ENCODE data around the gene DENND1C. TPM values are rescaled to one million over a fixed set of nuclear protein-coding genes. Genes with fewer than 3 reads are reported as not detected.

Gene DENND1C
- total and polyA plus RNA-seq, 9 of the 15 experiments (the other 6 are each of a cell fraction or from before 2014, with no cell fraction given): 0.03 to 1.2 (median 0.32) TPM; not detected in 1

DNA sequence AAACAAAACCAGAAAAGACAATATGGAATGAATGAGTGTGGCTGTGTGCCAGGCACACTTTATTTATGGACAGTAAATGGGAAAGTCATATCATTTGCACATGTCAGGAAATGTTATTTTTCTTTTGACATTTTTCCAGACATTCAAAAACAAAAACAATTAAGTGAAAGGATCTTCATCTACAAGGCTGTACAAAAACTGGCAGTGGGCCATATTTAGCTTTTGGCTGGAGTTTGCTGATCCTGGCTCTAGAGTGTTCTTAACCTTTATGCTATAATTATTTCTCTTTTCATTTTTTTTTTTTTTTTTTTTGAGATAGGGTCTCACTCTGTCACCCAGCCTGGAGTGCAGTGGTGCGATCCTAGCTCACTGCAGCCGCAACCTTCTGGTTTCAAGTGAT is 42.7 kb upstream of the DENND1C start:
- ATAC-seq (no peak), DNase-seq (ENCODE audit: extremely low read depth in 1 of 4, low spot score in 3 of 4) (no peak), FAIRE-seq (no peak)
- ChIA-PET POLR2A (interaction anchor here (3.3 kb wide), 1 partner anchor 7 kb away, joined by 21 read pairs; the partner anchor contains the start of gene TNFSF9), CTCF (ENCODE audit: low intra/inter-chr PET ratio) (no interaction called here)
- H3K27ac ChIP-seq (ENCODE audit: extremely low read depth, low read depth, low read length): no peak overlapping the region
- no peaks in the 10 kb centered on the region for H3K27me3 ChIP-seq (ENCODE audit: control insufficient read depth in 2 of 2, insufficient read depth in 2 of 2, low read length in 2 of 2)
- intact Hi-C loops (cut with micrococcal nuclease) (no loop called here), in situ Hi-C loops (cut with MboI) (loop anchor here (10.0 kb wide), 1 partner anchor 340 kb away; no protein-coding TSS in a partner anchor)
- H3K9me3 ChIP-seq (replicated peaks; ENCODE audit: control insufficient read depth, insufficient read depth, low read depth, low read length): no peaks in the 10 kb centered on the region
- no CpG with 5 or more reads among the region's 2 CpGs for WGBS (ENCODE audit: insufficient coverage, low coverage, missing lambda C conversion rate)
- H3K4me2 ChIP-seq (ENCODE audit: insufficient read depth, low read length): no peak overlapping the region
- H3K9ac ChIP-seq (ENCODE audit: insufficient read depth in 1 of 2, low read depth in 2 of 2, low read length in 2 of 2): no peak overlapping the region
- H3K4me1 ChIP-seq (replicated peaks in 1 of 2; ENCODE audit: control insufficient read depth in 2 of 2, insufficient read depth in 2 of 2, low read length in 2 of 2): peaks cover 23 to 26% of the 10 kb centered on the region in 2 experiments
- no peaks in the 10 kb centered on the region for H3K79me2 ChIP-seq (ENCODE audit: control insufficient read depth, insufficient read depth, low read length)
- H3K9me1 ChIP-seq (ENCODE audit: control insufficient read depth, insufficient read depth, low read length): no peaks in the 10 kb centered on the region
- no peaks in the 10 kb centered on the region for H3K36me3 ChIP-seq (ENCODE audit: control insufficient read depth, insufficient read depth, low read length)
- H3K4me3 ChIP-seq: no peak overlapping the region
- TF ChIP-seq, protein P1, sequence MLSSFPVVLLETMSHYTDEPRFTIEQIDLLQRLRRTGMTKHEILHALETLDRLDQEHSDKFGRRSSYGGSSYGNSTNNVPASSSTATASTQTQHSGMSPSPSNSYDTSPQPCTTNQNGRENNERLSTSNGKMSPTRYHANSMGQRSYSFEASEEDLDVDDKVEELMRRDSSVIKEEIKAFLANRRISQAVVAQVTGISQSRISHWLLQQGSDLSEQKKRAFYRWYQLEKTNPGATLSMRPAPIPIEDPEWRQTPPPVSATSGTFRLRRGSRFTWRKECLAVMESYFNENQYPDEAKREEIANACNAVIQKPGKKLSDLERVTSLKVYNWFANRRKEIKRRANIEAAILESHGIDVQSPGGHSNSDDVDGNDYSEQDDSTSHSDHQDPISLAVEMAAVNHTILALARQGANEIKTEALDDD (IDR thresholded peaks at IDR 0.05): no peak
- TF ChIP-seq NFIX (CRISPR knock-in tag; IDR thresholded peaks at IDR 0.05; ENCODE audit: low read depth): 0 out of 2 replicates have a peak, but pooled peaks have one; percentile 11
- peak; percentile 85 for TF ChIP-seq NFIC (IDR thresholded peaks at IDR 0.05)
- no peak for TF ChIP-seq TAF1 (IDR thresholded peaks at IDR 0.05; ENCODE audit: control insufficient read depth, extremely low read depth, insufficient read depth, low read length, severe bottlenecking)
- no peak for TF ChIP-seq HNRNPH1 (optimal IDR thresholded peaks at IDR 0.05; ENCODE audit: low read depth, low read length)
- no peak for TF ChIP-seq BHLHE40 (IDR thresholded peaks at IDR 0.05; ENCODE audit: low read length)
- TF ChIP-seq, protein P2, sequence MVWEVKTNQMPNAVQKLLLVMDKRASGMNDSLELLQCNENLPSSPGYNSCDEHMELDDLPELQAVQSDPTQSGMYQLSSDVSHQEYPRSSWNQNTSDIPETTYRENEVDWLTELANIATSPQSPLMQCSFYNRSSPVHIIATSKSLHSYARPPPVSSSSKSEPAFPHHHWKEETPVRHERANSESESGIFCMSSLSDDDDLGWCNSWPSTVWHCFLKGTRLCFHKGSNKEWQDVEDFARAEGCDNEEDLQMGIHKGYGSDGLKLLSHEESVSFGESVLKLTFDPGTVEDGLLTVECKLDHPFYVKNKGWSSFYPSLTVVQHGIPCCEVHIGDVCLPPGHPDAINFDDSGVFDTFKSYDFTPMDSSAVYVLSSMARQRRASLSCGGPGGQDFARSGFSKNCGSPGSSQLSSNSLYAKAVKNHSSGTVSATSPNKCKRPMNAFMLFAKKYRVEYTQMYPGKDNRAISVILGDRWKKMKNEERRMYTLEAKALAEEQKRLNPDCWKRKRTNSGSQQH (CRISPR knock-in tag; IDR thresholded peaks at IDR 0.05): no peak
- H4K20me1 ChIP-seq (replicated peaks; ENCODE audit: control insufficient read depth, insufficient read depth, low read length): no peaks in the 10 kb centered on the region; the same call in 1 of the 2 replicates
- no peak overlapping the region for H2AFZ ChIP-seq (ENCODE audit: low read depth, low read length)
- BruUV-seq (replicated peaks): no TSS peak

Measured in K562 (cell line).